Erythroblast (primary cell): Measurements from ENCODE around the gene GPRASP1.
"Not testable (repeated sequence)": the region's sequence is repeated elsewhere in the genome, so short reads cannot be mapped to it uniquely, and the experiment has no call there.

Experiments
- GATA1 ChIP-seq: IDR thresholded peaks from 2 replicates; pipeline ENCODE4 v1.6.1; 2011; ENCODE audit warnings: low read depth, mild to moderate bottlenecking, control low read depth, low read length, moderate library complexity
- POLR2A ChIP-seq: IDR thresholded peaks from 2 replicates; pipeline ENCODE4 v1.6.1; 2011; ENCODE audit warnings: mild to moderate bottlenecking, low read length

GRCh38 chrX:102677479-102677878 is 26.2 kb downstream of the GPRASP1 start:
- not testable (repeated sequence) for TF ChIP-seq POLR2A, GATA1
